Measurements from ENCODE around the gene ROBO2. TPM values are rescaled to one million over a fixed set of nuclear protein-coding genes. Genes with fewer than 3 reads are reported as not detected.

The ROBO2 gene
- total RNA-seq, 1 experiment from 2014 or later: 0.16 TPM

DNA sequence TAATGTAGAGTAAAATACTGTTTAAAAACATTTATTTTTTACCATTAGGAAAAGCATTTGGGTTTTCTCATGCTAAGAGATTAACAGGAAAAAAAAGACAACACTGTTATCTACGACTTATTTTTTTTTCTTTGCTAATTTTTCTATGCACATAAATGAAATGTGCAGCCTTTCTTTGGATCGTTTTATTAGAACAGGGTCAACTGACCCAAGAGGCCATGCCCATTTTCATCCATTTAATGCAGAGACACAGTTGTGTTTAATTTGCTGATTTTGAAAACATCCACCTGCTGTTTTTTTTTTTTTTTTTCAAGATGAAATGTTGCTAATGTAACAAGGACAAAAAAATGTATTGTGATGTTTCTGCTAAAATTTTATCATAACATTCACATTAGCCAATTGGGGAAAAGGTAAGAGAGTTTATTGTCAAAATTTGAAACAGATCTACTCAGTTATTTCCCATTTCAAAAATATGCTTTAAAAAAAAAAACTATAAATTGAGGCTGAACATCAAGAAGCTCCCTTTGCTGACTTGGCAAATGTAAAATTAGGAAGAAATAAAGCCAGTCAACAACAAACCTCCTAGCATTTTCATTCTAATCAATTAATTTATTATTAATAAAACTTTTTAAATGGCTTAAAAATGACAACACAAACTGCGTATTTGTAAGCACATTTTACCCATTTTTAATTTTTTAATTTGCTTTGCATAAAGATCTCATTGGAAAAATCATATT lies 485.2 kb downstream of the ROBO2 start:
- intact Hi-C loops (cut with micrococcal nuclease; ENCODE audit: unreplicated experiment): no loop called here
- Histone ChIP-seq H3K4me3 (ENCODE audit: low read depth, low read length) (no peak overlapping the region), H3K9me3 (no peaks in the 10 kb centered on the region), H3K27me3 (replicated peaks; ENCODE audit: control insufficient read depth, insufficient read depth, low read length) (no peaks in the 10 kb centered on the region), H3K4me1 (no peaks in the 10 kb centered on the region), H3K36me3 (ENCODE audit: control insufficient read depth, insufficient read depth, low read length) (no peaks in the 10 kb centered on the region)
- ChIA-PET POLR2A (no interaction called here), CTCF (no interaction called here)
- peaks cover 2% of the 10 kb centered on the region for H3K27me3 Mint-ChIP-seq (ENCODE audit: insufficient read depth, unreplicated experiment)
- no TSS peak for BruUV-seq (replicated peaks)
- H3K27ac Mint-ChIP-seq (ENCODE audit: unreplicated experiment): no peak overlapping the region
- no peaks in the 10 kb centered on the region for H3K9me3 Mint-ChIP-seq (ENCODE audit: unreplicated experiment)
- no peaks in the 10 kb centered on the region for H3K4me1 Mint-ChIP-seq (ENCODE audit: low read depth, unreplicated experiment)
- TF ChIP-seq, protein P1, sequence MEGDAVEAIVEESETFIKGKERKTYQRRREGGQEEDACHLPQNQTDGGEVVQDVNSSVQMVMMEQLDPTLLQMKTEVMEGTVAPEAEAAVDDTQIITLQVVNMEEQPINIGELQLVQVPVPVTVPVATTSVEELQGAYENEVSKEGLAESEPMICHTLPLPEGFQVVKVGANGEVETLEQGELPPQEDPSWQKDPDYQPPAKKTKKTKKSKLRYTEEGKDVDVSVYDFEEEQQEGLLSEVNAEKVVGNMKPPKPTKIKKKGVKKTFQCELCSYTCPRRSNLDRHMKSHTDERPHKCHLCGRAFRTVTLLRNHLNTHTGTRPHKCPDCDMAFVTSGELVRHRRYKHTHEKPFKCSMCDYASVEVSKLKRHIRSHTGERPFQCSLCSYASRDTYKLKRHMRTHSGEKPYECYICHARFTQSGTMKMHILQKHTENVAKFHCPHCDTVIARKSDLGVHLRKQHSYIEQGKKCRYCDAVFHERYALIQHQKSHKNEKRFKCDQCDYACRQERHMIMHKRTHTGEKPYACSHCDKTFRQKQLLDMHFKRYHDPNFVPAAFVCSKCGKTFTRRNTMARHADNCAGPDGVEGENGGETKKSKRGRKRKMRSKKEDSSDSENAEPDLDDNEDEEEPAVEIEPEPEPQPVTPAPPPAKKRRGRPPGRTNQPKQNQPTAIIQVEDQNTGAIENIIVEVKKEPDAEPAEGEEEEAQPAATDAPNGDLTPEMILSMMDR (IDR thresholded peaks at IDR 0.05; ENCODE audit: insufficient read depth in 1 of 2, low read depth in 1 of 2, low read length in 1 of 2, severe bottlenecking in 1 of 2, unreplicated experiment in 1 of 2): no peak
- no peak overlapping the region for H3K4me3 Mint-ChIP-seq (ENCODE audit: unreplicated experiment)
- DNase-seq: no peak
- H3K36me3 Mint-ChIP-seq (ENCODE audit: insufficient read depth, unreplicated experiment): no peaks in the 10 kb centered on the region

- Histone ChIP-seq H3K4me3 (ENCODE audit: low read depth, low read length) (no peak overlapping the region), H3K4me1 (no peaks in the 10 kb centered on the region), H3K9me3 (no peaks in the 10 kb centered on the region), H3K36me3 (ENCODE audit: control insufficient read depth, insufficient read depth, low read length) (no peaks in the 10 kb centered on the region), H3K27me3 (replicated peaks; ENCODE audit: control insufficient read depth, insufficient read depth, low read length) (no peaks in the 10 kb centered on the region)
- Mint-ChIP-seq H3K4me1 (ENCODE audit: low read depth, unreplicated experiment) (no peaks in the 10 kb centered on the region), H3K4me3 (ENCODE audit: unreplicated experiment) (no peak overlapping the region), H3K27ac (ENCODE audit: unreplicated experiment) (no peak overlapping the region), H3K9me3 (ENCODE audit: unreplicated experiment) (no peaks in the 10 kb centered on the region), H3K36me3 (ENCODE audit: insufficient read depth, unreplicated experiment) (no peaks in the 10 kb centered on the region), H3K27me3 (ENCODE audit: insufficient read depth, unreplicated experiment) (peaks cover 2% of the 10 kb centered on the region)
- no peak for DNase-seq
- CTCF ChIA-PET: no interaction called here
- intact Hi-C loops (cut with micrococcal nuclease; ENCODE audit: unreplicated experiment): no loop called here
- POLR2A ChIA-PET: no interaction called here
- TF ChIP-seq, protein P1 (IDR thresholded peaks at IDR 0.05; ENCODE audit: insufficient read depth in 1 of 2, low read depth in 1 of 2, low read length in 1 of 2, severe bottlenecking in 1 of 2, unreplicated experiment in 1 of 2): no peak
- BruUV-seq (replicated peaks): no TSS peak
These were observed 486.7 kb downstream of the ROBO2 start for GRCh38 chr3:77526573-77527113.

DNA sequence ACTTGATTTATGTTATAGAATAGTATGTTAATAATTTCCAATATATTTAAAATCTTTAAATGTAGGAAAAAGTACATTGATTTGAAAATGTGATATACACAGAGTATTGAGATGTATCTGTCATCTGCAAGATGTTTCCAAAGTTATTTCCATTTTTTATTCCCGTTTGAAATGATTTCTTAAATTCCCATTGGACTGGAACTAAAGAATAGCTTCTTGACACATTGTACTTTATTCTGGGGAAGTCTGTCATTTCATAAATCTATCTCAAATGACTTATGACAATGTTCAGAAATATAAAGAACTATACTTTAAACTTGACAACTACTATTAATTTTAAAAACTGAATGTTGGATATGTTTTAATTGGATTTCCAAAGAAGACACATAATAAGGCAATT lies 489.6 kb downstream of the ROBO2 start:
- no TSS peak for BruUV-seq (replicated peaks)
- no peaks in the 10 kb centered on the region for H3K27me3 Mint-ChIP-seq (ENCODE audit: insufficient read depth, unreplicated experiment)
- CTCF ChIA-PET: no interaction called here

More for the DNA sequence above, 489.6 kb downstream of the ROBO2 start:
- POLR2A ChIA-PET: no interaction called here
- TF ChIP-seq, protein P1 (IDR thresholded peaks at IDR 0.05; ENCODE audit: insufficient read depth in 1 of 2, low read depth in 1 of 2, low read length in 1 of 2, severe bottlenecking in 1 of 2, unreplicated experiment in 1 of 2): no peak
- no peaks in the 10 kb centered on the region for H3K27me3 ChIP-seq (replicated peaks; ENCODE audit: control insufficient read depth, insufficient read depth, low read length)
- intact Hi-C loops (cut with micrococcal nuclease; ENCODE audit: unreplicated experiment): no loop called here
- no peaks in the 10 kb centered on the region for H3K36me3 Mint-ChIP-seq (ENCODE audit: insufficient read depth, unreplicated experiment)
- H3K4me1 Mint-ChIP-seq (ENCODE audit: low read depth, unreplicated experiment): no peaks in the 10 kb centered on the region
- no peak for DNase-seq
- H3K27ac Mint-ChIP-seq (ENCODE audit: unreplicated experiment): no peak overlapping the region
- no peaks in the 10 kb centered on the region for H3K9me3 ChIP-seq
- no peaks in the 10 kb centered on the region for H3K36me3 ChIP-seq (ENCODE audit: control insufficient read depth, insufficient read depth, low read length)
- no peak overlapping the region for H3K4me3 ChIP-seq (ENCODE audit: low read depth, low read length)
- H3K4me3 Mint-ChIP-seq (ENCODE audit: unreplicated experiment): no peak overlapping the region
- no peaks in the 10 kb centered on the region for H3K4me1 ChIP-seq
- no peaks in the 10 kb centered on the region for H3K9me3 Mint-ChIP-seq (ENCODE audit: unreplicated experiment)

Measured in Caco-2 (cell line).